AG10803 (cell line): ENCODE measurements around the gene BNIPL.
A peak's percentile ranks its signal among the peaks of the same experiment; 100 is the strongest.

Experiments used
- DNase-seq: peaks from one replicate; pipeline ENCODE4 v3.0.0; 2010; ENCODE audit warnings: low read depth
- H3K4me3 ChIP-seq: 2 replicates; pipeline ENCODE4 v1.5.1; 2011; ENCODE audit warnings: mild to moderate bottlenecking, low read length, control low read depth
- CTCF ChIP-seq: conservative IDR thresholded peaks from 2 replicates; pipeline ENCODE4 v1.5.1; 2011; ENCODE audit warnings: mild to moderate bottlenecking, low read length, control low read depth, inconsistent platforms

Gene BNIPL

GRCh38 chr1:151061704-151062103, 25.3 kb downstream of the BNIPL start:
- DNase-seq = no peak
- H3K4me3 ChIP-seq = no peak overlapping the region
- no peak for TF ChIP-seq CTCF

GRCh38 chr1:151062741-151063371, 26.5 kb downstream of the BNIPL start:
- peak; percentile 87 for DNase-seq
- no peak for TF ChIP-seq CTCF
- peak overlapping the region; percentile 24 for H3K4me3 ChIP-seq

GRCh38 chr1:151065089-151065645, 28.8 kb downstream of the BNIPL start:
- no peak overlapping the region for H3K4me3 ChIP-seq
- DNase-seq = no peak
- no peak for TF ChIP-seq CTCF

GRCh38 chr1:151067185-151067584, 30.8 kb downstream of the BNIPL start:
- no peak for DNase-seq
- TF ChIP-seq CTCF = no peak
- H3K4me3 ChIP-seq = no peak overlapping the region

GRCh38 chr1:151069103-151069486, 32.7 kb downstream of the BNIPL start:
- TF ChIP-seq CTCF = no peak
- H3K4me3 ChIP-seq = no peak overlapping the region
- DNase-seq = no peak

- H3K4me3 ChIP-seq = peak within 1 kb of the TSS; percentile 95
- peak; percentile 98 for DNase-seq
- peak; percentile 82 for TF ChIP-seq CTCF
These were observed 34.3 kb downstream of the BNIPL start, which contains the start of gene GABPB2 for GRCh38 chr1:151070474-151071276. TSS of gene GABPB2 (plus strand) at chr1:151070761. CDS start at chr1:151088190, 17,429 bp downstream.
